Right lobe of liver (tissue), 4 donors: Measurements from ENCODE around the gene KCNAB3.

ENCODE experiments used
- POLR2A ChIP-seq: fragments of 450-650 bp; IDR thresholded peaks from one replicate; pipeline ENCODE4 v1.6.1; 2017; ENCODE audit warnings: antibody characterized with exemption, mild to moderate bottlenecking
- TF ChIP-seq, protein P1 (sequence below), 4 donors: fragments of 200-600 bp in 3 of 4; fragments of 450-650 bp in 1 of 4; IDR thresholded peaks; one replicate each; pipeline versions ENCODE4 v1.5.1 to v1.8.0; 2016 to 2022; ENCODE audit warnings: antibody characterized with exemption in 4 of 4, mild to moderate bottlenecking in 2 of 4
- donor health status: DM: no; HTN: no; CAD: no.
- donor health status: DM: no; HTN: no; CAD: no.
- donor health status: DM: no; HTN: yes; CAD: no.

DNA sequence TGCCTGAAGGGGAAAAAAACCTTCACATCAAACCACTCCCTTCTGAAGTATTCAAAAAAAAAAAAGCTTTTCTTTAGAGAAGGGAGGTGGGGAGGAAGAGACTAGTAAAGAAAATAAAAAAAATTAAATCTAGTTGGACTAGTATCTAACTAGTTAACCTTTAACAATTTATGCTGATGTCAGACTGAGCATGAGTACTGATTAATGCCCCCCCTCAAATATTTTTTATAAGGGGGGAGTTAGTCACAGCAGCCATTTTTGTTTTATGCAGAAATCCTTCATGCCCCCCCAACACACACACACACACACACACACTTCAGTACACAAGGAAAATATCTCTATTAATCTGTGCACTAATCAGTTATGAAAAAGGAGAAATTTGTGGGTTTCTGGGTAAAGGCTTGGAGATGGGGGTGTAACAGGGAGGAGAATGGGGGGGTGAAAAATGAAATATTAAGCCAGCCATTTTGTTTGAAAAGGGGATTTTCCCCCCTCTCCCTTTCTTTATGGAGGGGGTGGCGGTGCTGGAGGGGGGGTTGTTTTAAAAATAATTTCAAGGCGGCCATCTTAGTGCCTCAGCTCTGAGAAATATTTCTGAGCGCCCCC, 45.8 kb downstream of the KCNAB3 start:
- TF ChIP-seq, protein P1, sequence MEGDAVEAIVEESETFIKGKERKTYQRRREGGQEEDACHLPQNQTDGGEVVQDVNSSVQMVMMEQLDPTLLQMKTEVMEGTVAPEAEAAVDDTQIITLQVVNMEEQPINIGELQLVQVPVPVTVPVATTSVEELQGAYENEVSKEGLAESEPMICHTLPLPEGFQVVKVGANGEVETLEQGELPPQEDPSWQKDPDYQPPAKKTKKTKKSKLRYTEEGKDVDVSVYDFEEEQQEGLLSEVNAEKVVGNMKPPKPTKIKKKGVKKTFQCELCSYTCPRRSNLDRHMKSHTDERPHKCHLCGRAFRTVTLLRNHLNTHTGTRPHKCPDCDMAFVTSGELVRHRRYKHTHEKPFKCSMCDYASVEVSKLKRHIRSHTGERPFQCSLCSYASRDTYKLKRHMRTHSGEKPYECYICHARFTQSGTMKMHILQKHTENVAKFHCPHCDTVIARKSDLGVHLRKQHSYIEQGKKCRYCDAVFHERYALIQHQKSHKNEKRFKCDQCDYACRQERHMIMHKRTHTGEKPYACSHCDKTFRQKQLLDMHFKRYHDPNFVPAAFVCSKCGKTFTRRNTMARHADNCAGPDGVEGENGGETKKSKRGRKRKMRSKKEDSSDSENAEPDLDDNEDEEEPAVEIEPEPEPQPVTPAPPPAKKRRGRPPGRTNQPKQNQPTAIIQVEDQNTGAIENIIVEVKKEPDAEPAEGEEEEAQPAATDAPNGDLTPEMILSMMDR (IDR thresholded peaks at IDR 0.05) = no peak
- TF ChIP-seq POLR2A = no peak
